ENCODE results near the gene VIL1. TPM values are rescaled to one million over a fixed set of nuclear protein-coding genes. Genes with fewer than 3 reads are reported as not detected.

Gene VIL1
- total RNA-seq, 2 experiments from 2014 or later, result not detected

GRCh38 chr2:218472988-218473387, 54.1 kb downstream of the VIL1 start:
- POLR2A ChIA-PET, result no interaction called here
- CTCF ChIA-PET, result no interaction called here

GRCh38 chr2:218474527-218474926, 55.6 kb downstream of the VIL1 start:
- CTCF ChIA-PET, result interaction anchor here (1.5 kb wide), 1 partner anchor 12 kb away, joined by 3 read pairs; no protein-coding TSS in a partner anchor
- POLR2A ChIA-PET, result no interaction called here

GRCh38 chr2:218476676-218477075, 57.8 kb downstream of the VIL1 start:
- ChIA-PET CTCF (no interaction called here), POLR2A (no interaction called here)

GRCh38 chr2:218477247-218477646, 58.3 kb downstream of the VIL1 start:
- POLR2A ChIA-PET, result no interaction called here
- CTCF ChIA-PET, result no interaction called here

- CTCF ChIA-PET, result no interaction called here
- POLR2A ChIA-PET, result interaction anchor here (0.5 kb wide), 1 partner anchor 774 kb away, joined by 6 read pairs; the partner anchor contains the start of gene TUBA4B
These were observed 59.6 kb downstream of the VIL1 start for GRCh38 chr2:218478544-218478943.

GRCh38 chr2:218479595-218479994, 60.7 kb downstream of the VIL1 start:
- POLR2A ChIA-PET, result interaction anchor here (0.6 kb wide), 1 partner anchor 249 kb away, joined by 4 read pairs; no protein-coding TSS in a partner anchor
- CTCF ChIA-PET, result no interaction called here

- CTCF ChIA-PET, result interaction anchor here (0.6 kb wide), 1 partner anchor 36 kb away, joined by 3 read pairs; no protein-coding TSS in a partner anchor
- POLR2A ChIA-PET, result no interaction called here
These were observed 63.7 kb downstream of the VIL1 start for GRCh38 chr2:218482651-218483050.

GRCh38 chr2:218485986-218486667, 67.2 kb downstream of the VIL1 start:
- ChIA-PET POLR2A (no interaction called here), CTCF (no interaction called here)

- POLR2A ChIA-PET, result no interaction called here
- CTCF ChIA-PET, result no interaction called here
These were observed 81.7 kb downstream of the VIL1 start for GRCh38 chr2:218500501-218501060.

GRCh38 chr2:218501665-218502064, 82.7 kb downstream of the VIL1 start:
- POLR2A ChIA-PET, result no interaction called here
- CTCF ChIA-PET, result no interaction called here

Other genes with a start within 250 kb of the VIL1 start
- gene ARPC2, start 201.9 kb upstream of the VIL1 start, total RNA-seq, result 100 to 1,000 TPM; 560 to 584 TPM
- under 1 TPM; 0.29 to 0.38 TPM for gene GPBAR1, start 158.1 kb upstream of the VIL1 start, total RNA-seq
- 10 to 100 TPM; 96.2 to 98.7 TPM for gene AAMP, start 149.0 kb upstream of the VIL1 start, total RNA-seq
- 10 to 100 TPM; 22.7 to 24.1 TPM for gene PNKD, start 148.6 kb upstream of the VIL1 start, total RNA-seq
- gene TMBIM1, start 126.6 kb upstream of the VIL1 start, total RNA-seq, result 10 to 100 TPM; 82.9 to 86.4 TPM
- not detected for gene CATIP, start 62.3 kb upstream of the VIL1 start, total RNA-seq
- under 1 TPM; 0.13 to 0.15 TPM for gene SLC11A1, start 36.9 kb upstream of the VIL1 start, total RNA-seq
- 100 to 1,000 TPM; 100 to 104 TPM for gene CTDSP1, start 19.3 kb upstream of the VIL1 start, total RNA-seq
- gene USP37, start 149.2 kb downstream of the VIL1 start, total RNA-seq, result 10 to 100 TPM; 30.7 to 33.2 TPM
- gene CNOT9, start 149.7 kb downstream of the VIL1 start, total RNA-seq, result 100 to 1,000 TPM; 135 to 138 TPM
- gene PLCD4, start 188.8 kb downstream of the VIL1 start, total RNA-seq, result under 1 TPM in 1 of 2 experiments, not detected in 1; 0.10 TPM
- gene ZNF142, start 240.5 kb downstream of the VIL1 start, total RNA-seq, result 10 to 100 TPM; 55.2 to 56.0 TPM
- gene BCS1L, start 240.6 kb downstream of the VIL1 start, total RNA-seq, result 100 to 1,000 TPM in 1 of 2 experiments, 10 to 100 TPM in 1; 98.5 to 100 TPM

Measured in activated CD8-positive, alpha-beta memory T cell treated with anti-CD3 and anti-CD28 coated beads for 36 hours (primary cell).